Gastroesophageal sphincter (tissue), 4 donors: ENCODE data around the gene HLA-DOA. TPM values are rescaled to one million over a fixed set of nuclear protein-coding genes. Genes with fewer than 3 reads are reported as not detected.

ENCODE experiments used
- ATAC-seq: fragments of 150-250 bp; one replicate; pipeline ENCODE4 v1.9.1; 2016; ENCODE audit warnings: mild to moderate bottlenecking, moderate library complexity
- H3K27ac ChIP-seq, 4 donors: fragments of 200-600 bp; sonication (generic) in 3 of 4; 1 replicate in 3 of 4; 2 replicates in 1 of 4; pipeline ENCODE4 v1.5.1; 2016 to 2019
- H3K27me3 ChIP-seq: fragments of 200-600 bp; sonication (generic); one replicate; pipeline ENCODE4 v1.5.1; 2019
- H3K36me3 ChIP-seq, 2 donors: fragments of 200-600 bp; sonication (generic); one replicate each; pipeline ENCODE4 v1.5.1; 2019; ENCODE audit warnings: control low read depth in 1 of 2
- H3K4me1 ChIP-seq, 3 donors: fragments of 200-600 bp; sonication (generic); 1 replicate in 2 of 3; 2 replicates in 1 of 3; pipeline ENCODE4 v1.5.1; 2016 to 2019; ENCODE audit warnings: control low read depth in 2 of 3
- H3K4me3 ChIP-seq, 2 donors: fragments of 200-600 bp; sonication (generic); one replicate each; pipeline ENCODE4 v1.5.1; 2019; ENCODE audit warnings: mild to moderate bottlenecking in 1 of 2, moderate library complexity in 1 of 2
- H3K9me3 ChIP-seq, 3 donors: fragments of 200-600 bp; sonication (generic); one replicate each; pipeline ENCODE4 v1.5.1; 2017 to 2019; ENCODE audit warnings: control low read depth in 2 of 3
- EP300 ChIP-seq: sonication (generic); formaldehyde crosslinking; IDR thresholded peaks from one replicate; pipeline ENCODE4 v1.6.1; 2017; ENCODE audit warnings: antibody characterized with exemption, mild to moderate bottlenecking
- POLR2A ChIP-seq, 2 donors: fragments of 450-650 bp; IDR thresholded peaks; one replicate each; pipeline ENCODE4 v1.6.1; 2017; ENCODE audit warnings: antibody characterized with exemption in 2 of 2, mild to moderate bottlenecking in 2 of 2, moderate library complexity in 1 of 2
- POLR2AphosphoS5 ChIP-seq: sonication (generic); formaldehyde crosslinking; IDR thresholded peaks from one replicate; pipeline ENCODE4 v1.6.1; 2017; ENCODE audit warnings: antibody characterized with exemption
- WGBS, 2 donors: methylation state at CpG; one replicate each; pipeline ENCODE4 v1.1.5; 2018; ENCODE audit warnings: low coverage in 1 of 2; 5-methylcytosine and 5-hydroxymethylcytosine counted together
- total RNA-seq, 4 donors: library from RNA; depleted of rRNA; stranded (reverse); fragments of >200 nt; gene quantifications; one replicate each; pipeline ENCODE4 v1.1.0, GENCODE V29; 2016
- TF ChIP-seq, protein P1 (sequence below), 4 experiments: fragments of 200-600 bp in 2 of 4; fragments of 450-650 bp in 2 of 4; sonication (generic) in 1 of 4; IDR thresholded peaks; one replicate each; pipeline ENCODE4 v1.5.1; 2017 to 2019; ENCODE audit warnings: antibody characterized with exemption in 4 of 4, mild to moderate bottlenecking in 2 of 4, moderate library complexity in 2 of 4

Gene HLA-DOA
- total RNA-seq, 4 donors from 2014 or later: 1.1 to 4.4 (median 1.8) TPM

GRCh38 chr6:32954986-32955802 is 54.2 kb downstream of the HLA-DOA start:
- H3K36me3 ChIP-seq: no peaks in the 10 kb centered on the region
- TF ChIP-seq, protein P1, sequence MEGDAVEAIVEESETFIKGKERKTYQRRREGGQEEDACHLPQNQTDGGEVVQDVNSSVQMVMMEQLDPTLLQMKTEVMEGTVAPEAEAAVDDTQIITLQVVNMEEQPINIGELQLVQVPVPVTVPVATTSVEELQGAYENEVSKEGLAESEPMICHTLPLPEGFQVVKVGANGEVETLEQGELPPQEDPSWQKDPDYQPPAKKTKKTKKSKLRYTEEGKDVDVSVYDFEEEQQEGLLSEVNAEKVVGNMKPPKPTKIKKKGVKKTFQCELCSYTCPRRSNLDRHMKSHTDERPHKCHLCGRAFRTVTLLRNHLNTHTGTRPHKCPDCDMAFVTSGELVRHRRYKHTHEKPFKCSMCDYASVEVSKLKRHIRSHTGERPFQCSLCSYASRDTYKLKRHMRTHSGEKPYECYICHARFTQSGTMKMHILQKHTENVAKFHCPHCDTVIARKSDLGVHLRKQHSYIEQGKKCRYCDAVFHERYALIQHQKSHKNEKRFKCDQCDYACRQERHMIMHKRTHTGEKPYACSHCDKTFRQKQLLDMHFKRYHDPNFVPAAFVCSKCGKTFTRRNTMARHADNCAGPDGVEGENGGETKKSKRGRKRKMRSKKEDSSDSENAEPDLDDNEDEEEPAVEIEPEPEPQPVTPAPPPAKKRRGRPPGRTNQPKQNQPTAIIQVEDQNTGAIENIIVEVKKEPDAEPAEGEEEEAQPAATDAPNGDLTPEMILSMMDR (IDR thresholded peaks at IDR 0.05): no peak
- no peak for TF ChIP-seq EP300
- no peak for TF ChIP-seq POLR2A (IDR thresholded peaks at IDR 0.05)
- no peak for TF ChIP-seq POLR2AphosphoS5
- H3K4me1 ChIP-seq: peaks cover 0 to 19% (median 0%) of the 10 kb centered on the region in 3 donors
- no peak overlapping the region for H3K4me3 ChIP-seq
- 44 to 49% methylated on average over 2 to 3 of the region's 3 CpGs for WGBS, 2 donors
- H3K9me3 ChIP-seq: no peaks in the 10 kb centered on the region
- no peaks in the 10 kb centered on the region for H3K27me3 ChIP-seq
- no peak overlapping the region for H3K27ac ChIP-seq
- ATAC-seq: no peak

DNA sequence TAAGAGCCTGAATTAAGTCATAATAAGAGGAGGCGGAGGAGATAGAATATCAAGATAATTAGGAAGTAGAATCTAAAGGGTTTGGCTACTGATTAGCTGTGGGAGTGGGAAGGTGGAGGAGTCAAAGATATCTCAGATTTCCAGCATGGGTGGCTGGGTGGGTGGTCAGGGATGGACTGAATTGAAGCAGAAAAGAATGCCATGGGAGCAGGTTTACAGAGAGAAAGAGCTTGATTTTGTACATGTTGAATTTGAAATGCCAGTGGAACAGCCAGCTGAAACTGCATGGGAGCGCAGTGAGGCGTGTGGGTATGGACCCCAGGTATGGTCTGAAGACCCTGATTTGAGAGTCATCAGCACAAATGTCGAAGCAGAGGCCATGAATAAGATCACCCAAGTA is 55.1 kb downstream of the HLA-DOA start:
- TF ChIP-seq POLR2A (IDR thresholded peaks at IDR 0.05): no peak
- ATAC-seq: no peak
- H3K9me3 ChIP-seq: no peaks in the 10 kb centered on the region
- no peak overlapping the region for H3K27ac ChIP-seq
- H3K4me1 ChIP-seq: peaks cover 0 to 19% (median 0%) of the 10 kb centered on the region in 3 donors
- H3K36me3 ChIP-seq: no peaks in the 10 kb centered on the region
- WGBS, 2 donors: 80 to 100% methylated on average over 3 to 4 of the region's 4 CpGs
- no peak overlapping the region for H3K4me3 ChIP-seq
- H3K27me3 ChIP-seq: no peaks in the 10 kb centered on the region

Other genes starting within 250 kb of the HLA-DOA start
- gene HLA-DQB2, start 246.1 kb downstream of the HLA-DOA start, total RNA-seq: 1 to 10 TPM in 1 of 4 donors, under 1 TPM in 1, not detected in 2; 0.54 to 1.1 TPM
- under 1 TPM in 2 of 4 donors, not detected in 2; 0.37 to 0.40 TPM for gene HLA-DOB, start 192.6 kb downstream of the HLA-DOA start, total RNA-seq
- gene TAP2, start 170.9 kb downstream of the HLA-DOA start, total RNA-seq: 10 to 100 TPM in 3 of 4 donors, 1 to 10 TPM in 1; 6.9 to 16.0 (median 11.1) TPM
- 10 to 100 TPM; 20.2 to 49.9 (median 36.7) TPM for gene PSMB8, start 165.5 kb downstream of the HLA-DOA start, total RNA-seq
- gene TAP1, start 155.9 kb downstream of the HLA-DOA start, total RNA-seq: 10 to 100 TPM; 24.6 to 41.8 (median 26.5) TPM
- gene PSMB9, start 155.4 kb downstream of the HLA-DOA start, total RNA-seq: 10 to 100 TPM; 12.9 to 19.7 (median 15.8) TPM
- 10 to 100 TPM in 2 of 4 donors, 1 to 10 TPM in 2; 7.3 to 26.0 (median 11.6) TPM for gene HLA-DMB, start 68.6 kb downstream of the HLA-DOA start, total RNA-seq
- gene HLA-DMA, start 56.5 kb downstream of the HLA-DOA start, total RNA-seq: 10 to 100 TPM in 2 of 4 donors, 1 to 10 TPM in 2; 5.8 to 43.8 (median 15.8) TPM
- gene BRD2, start 41.0 kb downstream of the HLA-DOA start, total RNA-seq: 100 to 1,000 TPM; 107 to 154 (median 124) TPM
- gene HLA-DPA1, start 64.1 kb upstream of the HLA-DOA start, total RNA-seq: 100 to 1,000 TPM in 1 of 4 donors, 10 to 100 TPM in 3; 20.2 to 125 (median 45.4) TPM
- gene HLA-DPB1, start 66.4 kb upstream of the HLA-DOA start, total RNA-seq: 10 to 100 TPM; 32.1 to 86.3 (median 66.9) TPM
- 1 to 10 TPM in 1 of 4 donors, under 1 TPM in 3; 0.35 to 1.4 (median 0.45) TPM for gene COL11A2, start 182.9 kb upstream of the HLA-DOA start, total RNA-seq
- gene RXRB, start 191.1 kb upstream of the HLA-DOA start, total RNA-seq: 10 to 100 TPM; 20.0 to 38.8 (median 28.9) TPM
- 10 to 100 TPM; 54.6 to 79.9 (median 66.4) TPM for gene SLC39A7, start 191.3 kb upstream of the HLA-DOA start, total RNA-seq
- 10 to 100 TPM in 3 of 4 donors, 1 to 10 TPM in 1; 2.2 to 16.1 (median 12.2) TPM for gene HSD17B8, start 195.1 kb upstream of the HLA-DOA start, total RNA-seq
- gene RING1, start 198.9 kb upstream of the HLA-DOA start, total RNA-seq: 10 to 100 TPM; 12.5 to 23.8 (median 17.7) TPM